Trophoblast cell (in vitro differentiated cells and primary cell): Measurements from ENCODE around the gene ORMDL3.

ENCODE experiments used
- DNase-seq, 2 donors: peaks; one replicate each; pipeline ENCODE4 v3.0.0-alpha.2; 2016
- H2AFZ ChIP-seq: 2 replicates; pipeline ENCODE4 v1.6.1; 2013; ENCODE audit warnings: low read length, moderate library complexity, mild to moderate bottlenecking; ENCODE audit not compliant: insufficient read depth, poor library complexity
- H2AK5ac ChIP-seq: 2 replicates; pipeline ENCODE4 v1.6.1; 2013; ENCODE audit warnings: mild to moderate bottlenecking, low read length
- H2BK120ac ChIP-seq: 2 replicates; pipeline ENCODE4 v1.6.1; 2013; ENCODE audit warnings: low read length, mild to moderate bottlenecking, moderate library complexity; ENCODE audit not compliant: insufficient read depth, poor library complexity
- H2BK12ac ChIP-seq: 2 replicates; pipeline ENCODE4 v1.6.1; 2013; ENCODE audit warnings: mild to moderate bottlenecking, low read length, moderate library complexity
- H2BK5ac ChIP-seq: 2 replicates; pipeline ENCODE4 v1.6.1; 2013; ENCODE audit warnings: low read length, low read depth, moderate library complexity, mild to moderate bottlenecking; ENCODE audit not compliant: poor library complexity
- H3K14ac ChIP-seq: 2 replicates; pipeline ENCODE4 v1.6.1; 2013; ENCODE audit warnings: mild to moderate bottlenecking, low read length
- H3K18ac ChIP-seq: 2 replicates; pipeline ENCODE4 v1.6.1; 2013; ENCODE audit warnings: mild to moderate bottlenecking, low read length
- H3K23ac ChIP-seq: 2 replicates; pipeline ENCODE4 v1.6.1; 2013; ENCODE audit warnings: low read length
- H3K27ac ChIP-seq: 2 replicates; pipeline ENCODE4 v1.5.1; 2013; ENCODE audit warnings: low read depth, mild to moderate bottlenecking, inconsistent platforms, low read length, moderate library complexity
- H3K27me3 ChIP-seq: 2 replicates; pipeline ENCODE4 v1.6.1; 2013; ENCODE audit warnings: inconsistent platforms, mild to moderate bottlenecking, low read length, moderate library complexity; ENCODE audit not compliant: insufficient read depth
- H3K36me3 ChIP-seq, 2 experiments: 1 replicate in 1 of 2; 2 replicates in 1 of 2; pipeline ENCODE4 v1.6.1; 2013; ENCODE audit warnings: low read length in 2 of 2, mild to moderate bottlenecking in 2 of 2, moderate library complexity in 1 of 2; ENCODE audit not compliant: insufficient read depth in 2 of 2, control insufficient read depth in 1 of 2
- H3K4ac ChIP-seq: 2 replicates; pipeline ENCODE4 v1.6.1; 2013; ENCODE audit warnings: low read depth, mild to moderate bottlenecking, low read length, moderate library complexity
- H3K4me1 ChIP-seq, 2 experiments: 1 replicate in 1 of 2; 2 replicates in 1 of 2; pipeline ENCODE4 v1.6.1; 2013; ENCODE audit warnings: low read length in 2 of 2, mild to moderate bottlenecking in 2 of 2, moderate library complexity in 1 of 2; ENCODE audit not compliant: insufficient read depth in 2 of 2, control insufficient read depth in 1 of 2
- H3K4me2 ChIP-seq: 2 replicates; pipeline ENCODE4 v1.6.1; 2013; ENCODE audit warnings: inconsistent platforms, mild to moderate bottlenecking, low read length, moderate library complexity
- H3K4me3 ChIP-seq: 2 replicates; pipeline ENCODE4 v1.5.1; 2013; ENCODE audit warnings: mild to moderate bottlenecking, low read depth, low read length, inconsistent platforms
- H3K79me1 ChIP-seq: one replicate; pipeline ENCODE4 v1.6.1; 2013; ENCODE audit warnings: low read length
- H3K79me2 ChIP-seq: 2 replicates; pipeline ENCODE4 v1.6.1; 2013; ENCODE audit warnings: low read length, mild to moderate bottlenecking; ENCODE audit not compliant: control insufficient read depth, insufficient read depth, poor library complexity
- H3K9ac ChIP-seq: 2 replicates; pipeline ENCODE4 v1.6.1; 2013; ENCODE audit warnings: mild to moderate bottlenecking, low read length
- H3K9me3 ChIP-seq: 2 replicates; pipeline ENCODE4 v1.6.1; 2013; ENCODE audit warnings: low read depth, mild to moderate bottlenecking, control low read depth, inconsistent platforms, low read length; ENCODE audit not compliant: insufficient read depth
- H4K12ac ChIP-seq: 2 replicates; pipeline ENCODE4 v1.6.1; 2013; ENCODE audit warnings: low read depth, mild to moderate bottlenecking, low read length, moderate library complexity
- H4K8ac ChIP-seq: 2 replicates; pipeline ENCODE4 v1.6.1; 2013; ENCODE audit warnings: low read depth, mild to moderate bottlenecking, low read length, moderate library complexity
- H4K91ac ChIP-seq: one replicate; pipeline ENCODE4 v1.6.1; 2013; ENCODE audit warnings: low read depth, mild to moderate bottlenecking, low read length, moderate library complexity
- WGBS: extraction: QIAGEN DNeasy Blood & Tissue Kit; methylation state at CpG from one replicate; pipeline ENCODE4 v1.1.7; 2013; ENCODE audit warnings: missing lambda C conversion rate; ENCODE audit not compliant: insufficient read length, insufficient coverage; ENCODE audit errors: extremely low coverage; 5-methylcytosine and 5-hydroxymethylcytosine counted together

Gene ORMDL3

GRCh38 chr17:39926135-39926587, 1.2 kb downstream of the ORMDL3 start:
- Histone ChIP-seq H3K9ac (no peak overlapping the region), H2AFZ (no peak overlapping the region), H3K23ac (no peak overlapping the region), H2BK5ac (no peak overlapping the region), H4K8ac (no peak overlapping the region), H2BK12ac (no peak overlapping the region), H3K27me3 (no peaks in the 10 kb centered on the region), H4K91ac (no peak overlapping the region), H3K36me3 (peaks cover 27 to 28% of the 10 kb centered on the region in 2 experiments), H3K14ac (no peak overlapping the region), H3K27ac (no peak overlapping the region), H3K4me1 (peaks cover 25 to 26% of the 10 kb centered on the region in 2 experiments), H3K18ac (no peak overlapping the region), H3K4ac (no peak overlapping the region), H3K4me2 (peak overlapping the region; percentile 92), H2BK120ac (no peak overlapping the region), H4K12ac (no peak overlapping the region), H3K4me3 (no peak overlapping the region), H3K79me2 (peaks cover 7% of the 10 kb centered on the region), H3K9me3 (peaks cover 2% of the 10 kb centered on the region), H3K79me1 (peaks cover 8% of the 10 kb centered on the region), H2AK5ac (no peak overlapping the region)
- no CpG with 5 or more reads among the region's 4 CpGs for WGBS
- DNase-seq = no peak

- Histone ChIP-seq H3K18ac (no peak overlapping the region), H4K12ac (no peak overlapping the region), H3K14ac (no peak overlapping the region), H3K4me3 (no peak overlapping the region), H4K8ac (no peak overlapping the region), H3K4me2 (no peak overlapping the region), H3K36me3 (peaks cover 29 to 30% of the 10 kb centered on the region in 2 experiments), H4K91ac (no peak overlapping the region), H3K27me3 (no peaks in the 10 kb centered on the region), H3K4ac (peak overlapping the region; percentile 12), H3K79me1 (peaks cover 8% of the 10 kb centered on the region), H3K9ac (no peak overlapping the region), H2AFZ (no peak overlapping the region), H3K27ac (no peak overlapping the region), H3K23ac (no peak overlapping the region), H3K9me3 (peaks cover 2% of the 10 kb centered on the region), H3K79me2 (peaks cover 7% of the 10 kb centered on the region), H2AK5ac (no peak overlapping the region), H2BK120ac (no peak overlapping the region), H2BK12ac (no peak overlapping the region), H2BK5ac (no peak overlapping the region), H3K4me1 (peaks cover 25 to 26% of the 10 kb centered on the region in 2 experiments)
- no peak for DNase-seq
- no CpG with 5 or more reads among the region's 11 CpGs for WGBS
Observed at GRCh38 chr17:39925282-39926134, 1.9 kb downstream of the ORMDL3 start.

DNA sequence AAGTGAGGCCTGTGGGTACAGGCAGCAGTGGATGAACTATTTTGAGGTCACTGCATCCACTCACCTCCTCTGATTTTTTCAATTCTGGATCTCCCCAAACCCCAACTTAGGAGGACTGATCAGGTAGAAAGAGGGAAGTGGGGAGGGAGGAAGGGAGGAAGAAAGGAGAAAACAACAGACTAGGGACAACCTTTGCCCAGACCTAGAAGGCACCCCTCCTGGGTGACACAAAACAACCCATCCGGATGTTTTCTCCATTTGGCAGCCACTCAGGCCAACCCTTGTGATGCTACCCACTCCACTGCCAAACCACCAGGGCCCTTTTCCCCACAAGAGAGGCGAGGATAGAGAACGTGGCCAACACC, 2.7 kb downstream of the ORMDL3 start:
- Histone ChIP-seq H4K91ac (no peak overlapping the region), H3K18ac (peak overlapping the region; percentile 59), H2AK5ac (no peak overlapping the region), H3K27me3 (no peaks in the 10 kb centered on the region), H3K4ac (no peak overlapping the region), H4K8ac (no peak overlapping the region), H3K27ac (no peak overlapping the region), H3K4me2 (no peak overlapping the region), H3K23ac (peak overlapping the region; percentile 55), H2AFZ (no peak overlapping the region), H2BK12ac (no peak overlapping the region), H4K12ac (no peak overlapping the region), H3K79me1 (peaks cover 8% of the 10 kb centered on the region), H3K4me3 (peak overlapping the region; percentile 12), H3K36me3 (peaks cover 33 to 34% of the 10 kb centered on the region in 2 experiments), H3K4me1 (peaks cover 25 to 26% of the 10 kb centered on the region in 2 experiments), H3K79me2 (peaks cover 7% of the 10 kb centered on the region), H3K14ac (no peak overlapping the region), H2BK120ac (no peak overlapping the region), H3K9me3 (peaks cover 2% of the 10 kb centered on the region), H3K9ac (no peak overlapping the region), H2BK5ac (no peak overlapping the region)
- no peak for DNase-seq
- WGBS = no CpG with 5 or more reads among the region's 3 CpGs

GRCh38 chr17:39923836-39924690, 3.3 kb downstream of the ORMDL3 start:
- Histone ChIP-seq H3K27me3 (no peaks in the 10 kb centered on the region), H3K4me3 (no peak overlapping the region), H4K8ac (no peak overlapping the region), H3K9ac (no peak overlapping the region), H4K91ac (no peak overlapping the region), H3K36me3 (peaks cover 37 to 38% of the 10 kb centered on the region in 2 experiments), H3K27ac (no peak overlapping the region), H2BK12ac (no peak overlapping the region), H3K79me2 (peaks cover 7% of the 10 kb centered on the region), H3K23ac (no peak overlapping the region), H3K4me2 (no peak overlapping the region), H2AFZ (no peak overlapping the region), H3K4ac (no peak overlapping the region), H4K12ac (no peak overlapping the region), H3K9me3 (peaks cover 2% of the 10 kb centered on the region), H3K18ac (peak overlapping the region; percentile 20), H3K79me1 (peaks cover 8% of the 10 kb centered on the region), H3K4me1 (peaks cover 25 to 26% of the 10 kb centered on the region in 2 experiments), H2BK120ac (no peak overlapping the region), H2BK5ac (no peak overlapping the region), H2AK5ac (no peak overlapping the region), H3K14ac (no peak overlapping the region)
- WGBS = no CpG with 5 or more reads among the region's 17 CpGs
- no peak for DNase-seq
